Measurements from ENCODE around the gene D2HGDH. TPM values are rescaled to one million over a fixed set of nuclear protein-coding genes. Genes with fewer than 3 reads are reported as not detected.

D2HGDH gene
- total and polyA plus RNA-seq, 2 of the 13 experiments (the other 11 are each of a cell fraction or from before 2014, with no cell fraction given) = 19.2 to 20.3 TPM

DNA sequence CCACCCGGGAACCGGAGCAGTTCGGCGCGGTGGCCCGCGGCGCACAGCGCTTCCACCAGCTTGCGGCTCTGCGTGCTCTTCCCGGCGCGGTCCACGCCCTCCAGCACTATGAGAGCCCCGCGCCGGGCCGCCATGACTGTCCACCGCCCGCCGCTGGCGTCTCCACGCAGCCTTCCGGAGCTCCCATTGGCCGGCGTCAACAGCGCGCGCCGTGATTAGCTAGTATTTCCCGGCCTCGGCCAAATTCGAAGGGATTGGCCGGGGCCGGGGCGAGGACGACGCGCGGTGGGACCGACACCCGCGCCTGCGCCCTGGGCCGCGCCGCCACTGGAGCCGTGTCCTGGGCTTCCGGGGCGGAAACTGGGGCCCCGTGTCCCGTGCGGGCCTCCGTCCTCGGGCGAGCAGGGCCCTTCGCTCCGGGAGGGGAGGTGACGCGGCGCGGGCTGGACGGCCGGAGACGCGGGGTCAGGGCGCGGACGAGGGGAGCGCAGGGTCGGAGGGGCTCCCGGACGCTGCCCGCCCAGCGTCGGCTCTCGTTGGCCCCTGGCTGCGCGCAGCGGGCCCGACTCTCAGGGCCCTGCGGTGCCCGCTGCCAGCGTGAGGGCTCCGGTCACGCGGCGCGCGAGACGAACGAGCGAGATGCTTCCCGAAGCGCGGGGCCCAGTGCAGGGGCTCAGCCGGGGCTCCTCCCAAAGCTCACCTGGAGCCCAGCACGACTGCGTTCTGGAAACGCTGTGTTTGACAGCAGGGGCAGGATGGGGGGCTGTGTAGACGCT, 47.6 kb upstream of the D2HGDH start, which contains the start of gene DTYMK (continued):
- TF ChIP-seq ZNF354B (CRISPR knock-in tag; IDR thresholded peaks at IDR 0.05) = peak; percentile 77
- peak; percentile 73 for TF ChIP-seq FOXA3 (CRISPR knock-in tag; IDR thresholded peaks at IDR 0.05)
- TF ChIP-seq ESRRA (CRISPR knock-in tag; IDR thresholded peaks at IDR 0.05; ENCODE audit: low read depth) = peak; percentile 75
- peak; percentile 47; the same call in 1 of the 2 replicates for TF ChIP-seq JUND (CRISPR knock-in tag; IDR thresholded peaks at IDR 0.05)
- TF ChIP-seq RBAK (CRISPR knock-in tag; IDR thresholded peaks at IDR 0.05) = no peak
- no peak for TF ChIP-seq SRSF9 (IDR thresholded peaks at IDR 0.05; ENCODE audit: borderline replicate concordance, insufficient read depth, low read depth, low read length, poor library complexity, severe bottlenecking)
- peak; percentile 25; the same call in 1 of the 2 replicates for TF ChIP-seq ZNF570 (CRISPR knock-in tag; IDR thresholded peaks at IDR 0.05; ENCODE audit: borderline replicate concordance)
- TF ChIP-seq ADNP (CRISPR knock-in tag; IDR thresholded peaks at IDR 0.05) = no peak
- peak; percentile 98 for TF ChIP-seq ZC3H13 (CRISPR knock-in tag; IDR thresholded peaks at IDR 0.05)
- TF ChIP-seq RBFOX2 (IDR thresholded peaks at IDR 0.05; ENCODE audit: low read depth, low read length) = peak; percentile 99
- TF ChIP-seq ZNF317 (CRISPR knock-in tag; IDR thresholded peaks at IDR 0.05) = 0 out of 2 replicates have a peak, but pooled peaks have one; percentile 9
- TF ChIP-seq, protein P1, sequence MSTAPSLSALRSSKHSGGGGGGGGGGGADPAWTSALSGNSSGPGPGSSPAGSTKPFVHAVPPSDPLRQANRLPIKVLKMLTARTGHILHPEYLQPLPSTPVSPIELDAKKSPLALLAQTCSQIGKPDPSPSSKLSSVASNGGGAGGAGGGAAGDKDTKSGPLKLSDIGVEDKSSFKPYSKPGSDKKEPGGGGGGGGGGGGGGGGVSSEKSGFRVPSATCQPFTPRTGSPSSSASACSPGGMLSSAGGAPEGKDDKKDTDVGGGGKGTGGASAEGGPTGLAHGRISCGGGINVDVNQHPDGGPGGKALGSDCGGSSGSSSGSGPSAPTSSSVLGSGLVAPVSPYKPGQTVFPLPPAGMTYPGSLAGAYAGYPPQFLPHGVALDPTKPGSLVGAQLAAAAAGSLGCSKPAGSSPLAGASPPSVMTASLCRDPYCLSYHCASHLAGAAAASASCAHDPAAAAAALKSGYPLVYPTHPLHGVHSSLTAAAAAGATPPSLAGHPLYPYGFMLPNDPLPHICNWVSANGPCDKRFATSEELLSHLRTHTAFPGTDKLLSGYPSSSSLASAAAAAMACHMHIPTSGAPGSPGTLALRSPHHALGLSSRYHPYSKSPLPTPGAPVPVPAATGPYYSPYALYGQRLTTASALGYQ (CRISPR knock-in tag; IDR thresholded peaks at IDR 0.05) = peak; percentile 42; the same call in 1 of the 2 replicates
- peak; percentile 80 for TF ChIP-seq CC2D1A (CRISPR knock-in tag; IDR thresholded peaks at IDR 0.05)
- 0 out of 2 replicates have a peak, but pooled peaks have one; percentile 54 for TF ChIP-seq ZNF180 (CRISPR knock-in tag; IDR thresholded peaks at IDR 0.05; ENCODE audit: borderline replicate concordance, low read depth)
- TF ChIP-seq, protein P2, sequence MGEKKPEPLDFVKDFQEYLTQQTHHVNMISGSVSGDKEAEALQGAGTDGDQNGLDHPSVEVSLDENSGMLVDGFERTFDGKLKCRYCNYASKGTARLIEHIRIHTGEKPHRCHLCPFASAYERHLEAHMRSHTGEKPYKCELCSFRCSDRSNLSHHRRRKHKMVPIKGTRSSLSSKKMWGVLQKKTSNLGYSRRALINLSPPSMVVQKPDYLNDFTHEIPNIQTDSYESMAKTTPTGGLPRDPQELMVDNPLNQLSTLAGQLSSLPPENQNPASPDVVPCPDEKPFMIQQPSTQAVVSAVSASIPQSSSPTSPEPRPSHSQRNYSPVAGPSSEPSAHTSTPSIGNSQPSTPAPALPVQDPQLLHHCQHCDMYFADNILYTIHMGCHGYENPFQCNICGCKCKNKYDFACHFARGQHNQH (CRISPR knock-in tag; IDR thresholded peaks at IDR 0.05) = peak; percentile 77
- TF ChIP-seq SATB2 (CRISPR knock-in tag; IDR thresholded peaks at IDR 0.05) = peak; percentile 71; the same call in 1 of the 2 replicates
- TF ChIP-seq ZNF431 (CRISPR knock-in tag; IDR thresholded peaks at IDR 0.05; ENCODE audit: borderline replicate concordance, low read depth) = peak; percentile 88; the same call in 1 of the 2 replicates
- TF ChIP-seq HMGXB3 (CRISPR knock-in tag; IDR thresholded peaks at IDR 0.05; ENCODE audit: borderline replicate concordance) = peak; percentile 78; the same call in 1 of the 2 replicates
- TF ChIP-seq FIP1L1 (IDR thresholded peaks at IDR 0.05; ENCODE audit: borderline replicate concordance, insufficient read depth, low read depth, low read length) = no peak
- TF ChIP-seq RFXAP (CRISPR knock-in tag; IDR thresholded peaks at IDR 0.05; ENCODE audit: borderline replicate concordance) = peak; percentile 92
- TF ChIP-seq HNRNPLL (IDR thresholded peaks at IDR 0.05; ENCODE audit: low read depth, low read length, poor library complexity, severe bottlenecking) = peak; percentile 74
- TF ChIP-seq STAG1 (CRISPR knock-in tag; IDR thresholded peaks at IDR 0.05) = no peak

All from HepG2 (cell line).